Endodermal cell (in vitro differentiated cells): ENCODE data around the gene KIAA1217. TPM values are rescaled to one million over a fixed set of nuclear protein-coding genes. Genes with fewer than 3 reads are reported as not detected.

Source experiments
- DNase-seq: peaks from one replicate; pipeline ENCODE4 v3.0.0-alpha.2; 2017
- H3K27ac ChIP-seq: 2 replicates; pipeline ENCODE4 v1.5.1; 2013; ENCODE audit warnings: mild to moderate bottlenecking, low read depth, low read length, moderate library complexity
- H3K27me3 ChIP-seq: 2 replicates; pipeline ENCODE4 v1.6.1; 2013; ENCODE audit warnings: mild to moderate bottlenecking, low read length, moderate library complexity; ENCODE audit not compliant: insufficient read depth, control insufficient read depth, poor library complexity, severe bottlenecking
- H3K36me3 ChIP-seq: 2 replicates; pipeline ENCODE4 v1.7.0; 2013; ENCODE audit warnings: mild to moderate bottlenecking, low read length, moderate library complexity; ENCODE audit not compliant: control insufficient read depth, insufficient read depth
- H3K4me1 ChIP-seq: one replicate; pipeline ENCODE4 v1.7.0; 2013; ENCODE audit warnings: low read length; ENCODE audit not compliant: control insufficient read depth, insufficient read depth
- H3K4me3 ChIP-seq: 2 replicates; pipeline ENCODE4 v1.5.1; 2013; ENCODE audit warnings: mild to moderate bottlenecking, low read length, moderate library complexity
- H3K9ac ChIP-seq: 2 replicates; pipeline ENCODE4 v1.6.1; 2013; ENCODE audit warnings: mild to moderate bottlenecking, low read length, moderate library complexity; ENCODE audit not compliant: poor library complexity, severe bottlenecking; ENCODE audit errors: extremely low read depth
- H3K9me3 ChIP-seq: 2 replicates; pipeline ENCODE4 v1.6.1; 2013; ENCODE audit warnings: mild to moderate bottlenecking, low read length, moderate library complexity; ENCODE audit not compliant: control insufficient read depth
- H3K27ac Mint-ChIP-seq: 2 replicates; pipeline ENCODE4 v1.8.0; 2020; ENCODE audit warnings: mixed read lengths
- H3K27me3 Mint-ChIP-seq: 2 replicates; pipeline ENCODE4 v1.8.0; 2021; ENCODE audit warnings: mild to moderate bottlenecking, mixed read lengths; ENCODE audit not compliant: insufficient read depth
- H3K36me3 Mint-ChIP-seq: 2 replicates; pipeline ENCODE4 v1.8.0; 2020; ENCODE audit warnings: low read depth, mixed read lengths
- H3K4me1 Mint-ChIP-seq: 2 replicates; pipeline ENCODE4 v1.8.0; 2020; ENCODE audit warnings: mixed read lengths
- H3K4me3 Mint-ChIP-seq: 2 replicates; pipeline ENCODE4 v1.8.0; 2020; ENCODE audit warnings: mild to moderate bottlenecking, moderate library complexity, mixed read lengths
- H3K9me3 Mint-ChIP-seq: 2 replicates; pipeline ENCODE4 v1.8.0; 2020; ENCODE audit warnings: mild to moderate bottlenecking, mixed read lengths
- WGBS, 2 experiments: methylation state at CpG; one replicate each; pipeline versions ENCODE4 v1.1.5 to v1.1.7; 2013; ENCODE audit warnings: missing lambda C conversion rate in 2 of 2, mixed read lengths in 1 of 2; ENCODE audit not compliant: insufficient coverage in 1 of 2, insufficient read length in 1 of 2; 5-methylcytosine and 5-hydroxymethylcytosine counted together
- total RNA-seq, 2 donors: library from RNA; stranded (reverse); fragmentation: NEBNext Ultra II Directional in 1 of 2; extraction: Animal tissue kit (Norgen Biotek cat#: 25700) in 1 of 2; gene quantifications; 2 replicates in 1 of 2; 3 replicates in 1 of 2; pipeline ENCODE4 v1.2.1, GENCODE V29; 2021
- TF ChIP-seq, protein P1 (sequence below): fragments of 200-600 bp; sonication (generic); conservative IDR thresholded peaks from 2 replicates; pipeline ENCODE4 v1.5.0; 2021; ENCODE audit warnings: antibody characterized with exemption, mild to moderate bottlenecking

The KIAA1217 gene
- total RNA-seq, 2 donors from 2014 or later = 25.4 to 27.2 TPM

DNA sequence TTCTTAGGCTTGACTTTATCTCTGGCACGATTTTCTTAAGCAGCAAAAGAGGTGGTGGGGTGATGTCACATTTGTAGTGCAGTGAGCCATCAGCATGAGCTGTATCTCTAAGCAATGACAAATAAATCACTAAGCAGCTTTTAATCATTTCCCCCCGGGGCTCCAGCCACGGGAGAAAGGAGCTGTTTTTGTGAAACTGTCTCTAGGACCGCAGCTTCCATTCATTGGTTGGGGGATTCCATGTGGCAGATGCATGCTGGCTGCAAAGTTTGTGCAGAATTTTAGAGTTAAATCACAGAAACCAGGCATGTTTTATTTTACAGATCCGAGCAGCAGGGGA lies 464 bp downstream of the KIAA1217 start:
- Histone ChIP-seq H3K36me3 (no peaks in the 10 kb centered on the region), H3K4me1 (peaks cover 15% of the 10 kb centered on the region), H3K9ac (peak overlapping the region; percentile 81), H3K9me3 (no peaks in the 10 kb centered on the region), H3K27ac (peak overlapping the region; percentile 93), H3K4me3 (peak overlapping the region; percentile 95), H3K27me3 (no peaks in the 10 kb centered on the region)
- Mint-ChIP-seq H3K27me3 (no peaks in the 10 kb centered on the region), H3K9me3 (peaks cover 3% of the 10 kb centered on the region), H3K4me3 (peak overlapping the region; percentile 83), H3K36me3 (peaks cover 5% of the 10 kb centered on the region), H3K27ac (peak overlapping the region; percentile 96), H3K4me1 (peaks cover 53% of the 10 kb centered on the region)
- TF ChIP-seq, protein P1, sequence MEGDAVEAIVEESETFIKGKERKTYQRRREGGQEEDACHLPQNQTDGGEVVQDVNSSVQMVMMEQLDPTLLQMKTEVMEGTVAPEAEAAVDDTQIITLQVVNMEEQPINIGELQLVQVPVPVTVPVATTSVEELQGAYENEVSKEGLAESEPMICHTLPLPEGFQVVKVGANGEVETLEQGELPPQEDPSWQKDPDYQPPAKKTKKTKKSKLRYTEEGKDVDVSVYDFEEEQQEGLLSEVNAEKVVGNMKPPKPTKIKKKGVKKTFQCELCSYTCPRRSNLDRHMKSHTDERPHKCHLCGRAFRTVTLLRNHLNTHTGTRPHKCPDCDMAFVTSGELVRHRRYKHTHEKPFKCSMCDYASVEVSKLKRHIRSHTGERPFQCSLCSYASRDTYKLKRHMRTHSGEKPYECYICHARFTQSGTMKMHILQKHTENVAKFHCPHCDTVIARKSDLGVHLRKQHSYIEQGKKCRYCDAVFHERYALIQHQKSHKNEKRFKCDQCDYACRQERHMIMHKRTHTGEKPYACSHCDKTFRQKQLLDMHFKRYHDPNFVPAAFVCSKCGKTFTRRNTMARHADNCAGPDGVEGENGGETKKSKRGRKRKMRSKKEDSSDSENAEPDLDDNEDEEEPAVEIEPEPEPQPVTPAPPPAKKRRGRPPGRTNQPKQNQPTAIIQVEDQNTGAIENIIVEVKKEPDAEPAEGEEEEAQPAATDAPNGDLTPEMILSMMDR = no peak
- peak; percentile 51 for DNase-seq
- 0 to 5% methylated on average over 3 to 5 of the region's 5 CpGs for WGBS, 2 experiments

DNA sequence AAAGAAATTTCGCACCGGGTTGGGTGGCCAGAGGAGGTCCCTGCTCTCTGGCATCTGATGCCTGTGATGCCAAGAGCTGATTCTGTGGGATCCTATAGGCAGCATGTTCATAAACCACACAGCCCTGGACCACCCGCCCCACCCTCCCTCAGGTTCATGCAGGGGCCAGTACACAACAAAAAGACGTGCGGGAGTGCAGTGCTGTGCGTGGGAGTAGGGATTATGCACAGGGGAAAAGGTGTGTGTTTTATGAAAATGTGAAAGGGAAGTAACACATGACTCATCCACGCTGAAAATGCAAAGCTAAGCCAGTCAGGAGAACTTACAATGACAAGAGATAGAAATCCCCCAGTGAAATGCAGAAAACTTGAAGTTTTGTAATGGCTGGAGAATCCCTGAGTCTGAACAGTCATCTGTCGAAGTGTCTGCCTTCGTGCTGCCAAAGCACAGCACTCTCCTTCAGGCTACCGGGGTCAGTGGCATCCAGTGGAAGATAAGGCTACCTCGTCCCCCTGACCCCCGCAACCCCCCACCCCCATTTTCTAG lies 1.1 kb downstream of the KIAA1217 start:
- no peak overlapping the region for H3K27ac ChIP-seq
- peak overlapping the region; percentile 81 for H3K9ac ChIP-seq
- H3K4me3 Mint-ChIP-seq = peak overlapping the region; percentile 83
- H3K36me3 ChIP-seq = no peaks in the 10 kb centered on the region
- no peaks in the 10 kb centered on the region for H3K27me3 ChIP-seq
- H3K27me3 Mint-ChIP-seq = no peaks in the 10 kb centered on the region
- peaks cover 21% of the 10 kb centered on the region for H3K4me1 ChIP-seq
- H3K36me3 Mint-ChIP-seq = peaks cover 5% of the 10 kb centered on the region
- H3K4me3 ChIP-seq = peak overlapping the region; percentile 95
- TF ChIP-seq, protein P1 = no peak
- H3K4me1 Mint-ChIP-seq = peaks cover 59% of the 10 kb centered on the region
- WGBS, 2 experiments = 20 to 24% methylated on average over 9 to 10 of the region's 12 CpGs
- DNase-seq = peak; percentile 56
- H3K27ac Mint-ChIP-seq = peak overlapping the region; percentile 96
- H3K9me3 ChIP-seq = no peaks in the 10 kb centered on the region
- H3K9me3 Mint-ChIP-seq = peaks cover 3% of the 10 kb centered on the region

DNA sequence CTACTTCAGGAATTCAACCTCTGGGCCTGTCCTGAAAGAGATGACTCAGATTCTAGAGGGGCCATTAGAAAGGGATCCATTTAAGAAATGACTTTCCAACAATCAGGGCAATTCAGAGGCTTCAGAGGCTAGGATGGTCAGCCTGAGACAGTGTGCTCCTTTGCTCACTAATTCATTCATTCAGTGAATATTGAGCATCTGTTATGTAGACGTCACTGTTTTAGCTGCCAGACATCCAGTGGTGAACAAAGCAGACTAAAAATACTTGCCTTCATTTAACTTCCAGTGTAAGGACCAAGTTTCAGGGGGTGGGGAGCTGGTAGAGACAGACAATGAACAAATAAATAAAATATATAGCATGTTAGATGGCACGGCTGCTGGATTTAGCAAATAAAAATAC lies 1.6 kb downstream of the KIAA1217 start:
- no peak overlapping the region for H3K9ac ChIP-seq
- Mint-ChIP-seq H3K36me3 (peaks cover 5% of the 10 kb centered on the region), H3K9me3 (peaks cover 3% of the 10 kb centered on the region), H3K4me1 (peaks cover 64% of the 10 kb centered on the region), H3K27me3 (no peaks in the 10 kb centered on the region), H3K27ac (no peak overlapping the region), H3K4me3 (peak overlapping the region; percentile 83)
- H3K9me3 ChIP-seq = no peaks in the 10 kb centered on the region
- WGBS, 2 experiments = 60 to 94% methylated on average over 1 to 2 of the region's 2 CpGs
- H3K27ac ChIP-seq = no peak overlapping the region
- peaks cover 23% of the 10 kb centered on the region for H3K4me1 ChIP-seq
- DNase-seq = no peak
- no peaks in the 10 kb centered on the region for H3K27me3 ChIP-seq
- H3K36me3 ChIP-seq = no peaks in the 10 kb centered on the region
- H3K4me3 ChIP-seq = peak overlapping the region; percentile 57
- TF ChIP-seq, protein P1 = no peak
